CD14-positive monocyte (primary cell): ENCODE results near the gene ITGA5. TPM values are rescaled to one million over a fixed set of nuclear protein-coding genes. Genes with fewer than 3 reads are reported as not detected.

ENCODE experiments used
- DNase-seq, 3 donors: peaks; one replicate each; pipeline ENCODE4 v3.0.0-alpha.2; 2011 to 2022
- H2AFZ ChIP-seq: 2 replicates; pipeline ENCODE4 v1.6.0; 2012; ENCODE audit warnings: mild to moderate bottlenecking, low read depth, low read length, inconsistent platforms; ENCODE audit not compliant: insufficient read depth, poor library complexity, severe bottlenecking
- H3K27ac ChIP-seq, 2 donors: 1 replicate in 1 of 2; 2 replicates in 1 of 2; pipeline ENCODE4 v1.5.1; 2012 to 2013; ENCODE audit warnings: low read length in 2 of 2, control low read depth in 1 of 2, inconsistent platforms in 1 of 2, low read depth in 1 of 2, mild to moderate bottlenecking in 1 of 2
- H3K27me3 ChIP-seq, 2 donors: one replicate each; pipeline versions ENCODE4 v1.6.0 to v1.6.1; 2011 to 2013; ENCODE audit warnings: low read length in 2 of 2; ENCODE audit not compliant: control insufficient read depth in 2 of 2, insufficient read depth in 2 of 2
- H3K36me3 ChIP-seq, 2 donors: replicated peaks in 1 of 2; 1 replicate in 1 of 2; 2 replicates in 1 of 2; pipeline versions ENCODE4 v1.5.1 to v1.6.1; 2012 to 2013; ENCODE audit warnings: low read length in 2 of 2, control low read depth in 1 of 2, inconsistent platforms in 1 of 2, mild to moderate bottlenecking in 1 of 2; ENCODE audit not compliant: insufficient read depth in 2 of 2, control insufficient read depth in 1 of 2
- H3K4me1 ChIP-seq, 2 donors: 1 replicate in 1 of 2; 2 replicates in 1 of 2; pipeline versions ENCODE4 v1.5.1 to v1.6.1; 2012 to 2013; ENCODE audit warnings: low read length in 2 of 2, control low read depth in 1 of 2, inconsistent platforms in 1 of 2, mild to moderate bottlenecking in 1 of 2, moderate library complexity in 1 of 2; ENCODE audit not compliant: insufficient read depth in 2 of 2, control insufficient read depth in 1 of 2
- H3K4me2 ChIP-seq: replicated peaks from 2 replicates; pipeline ENCODE3; 2012; ENCODE audit warnings: low read length, moderate library complexity, mild to moderate bottlenecking; ENCODE audit not compliant: poor library complexity, severe bottlenecking; ENCODE audit errors: extremely low read depth
- H3K4me3 ChIP-seq, 3 experiments: fragments of 200-600 bp in 1 of 3; sonication (generic) in 1 of 3; replicated peaks in 1 of 3; 1 replicate in 2 of 3; 2 replicates in 1 of 3; pipeline ENCODE4 v1.5.1; 2011 to 2013; ENCODE audit warnings: low read length in 3 of 3, mild to moderate bottlenecking in 3 of 3, control low read depth in 2 of 3, low read depth in 2 of 3, inconsistent platforms in 1 of 3, moderate library complexity in 1 of 3
- H3K79me2 ChIP-seq: 2 replicates; pipeline ENCODE4 v1.6.0; 2012; ENCODE audit warnings: mild to moderate bottlenecking, control low read depth, inconsistent platforms, low read length, moderate library complexity; ENCODE audit not compliant: insufficient read depth
- H3K9ac ChIP-seq: 2 replicates; pipeline ENCODE4 v1.6.0; 2017; ENCODE audit warnings: low read length, mild to moderate bottlenecking; ENCODE audit not compliant: insufficient read depth, poor library complexity, severe bottlenecking
- H3K9me3 ChIP-seq, 2 donors: replicated peaks in 1 of 2; 1 replicate in 1 of 2; 2 replicates in 1 of 2; pipeline versions ENCODE4 v1.5.1 to v1.6.1; 2012 to 2013; ENCODE audit warnings: low read length in 2 of 2, control low read depth in 1 of 2; ENCODE audit not compliant: control insufficient read depth in 1 of 2, insufficient read depth in 1 of 2
- H4K20me1 ChIP-seq: 2 replicates; pipeline ENCODE4 v1.6.0; 2012; ENCODE audit warnings: mild to moderate bottlenecking, low read length, control low read depth, moderate library complexity; ENCODE audit not compliant: insufficient read depth
- H3K27ac Mint-ChIP-seq, 7 donors: one replicate each; pipeline ENCODE4 v1.8.0; 2020; ENCODE audit warnings: mild to moderate bottlenecking in 7 of 7, mixed read lengths in 7 of 7, moderate library complexity in 6 of 7, inconsistent platforms in 2 of 7
- H3K27me3 Mint-ChIP-seq, 3 donors: one replicate each; pipeline ENCODE4 v1.8.0; 2021 to 2022; ENCODE audit warnings: low read depth in 3 of 3, mild to moderate bottlenecking in 3 of 3, mixed read lengths in 3 of 3, moderate library complexity in 3 of 3, inconsistent platforms in 1 of 3
- H3K36me3 Mint-ChIP-seq, 2 donors: one replicate each; pipeline ENCODE4 v1.8.0; 2020; ENCODE audit warnings: mixed read lengths in 2 of 2, inconsistent platforms in 1 of 2, mild to moderate bottlenecking in 1 of 2
- H3K4me1 Mint-ChIP-seq: one replicate; pipeline ENCODE4 v1.8.0; 2020; ENCODE audit warnings: mild to moderate bottlenecking, mixed read lengths
- H3K4me3 Mint-ChIP-seq, 2 donors: one replicate each; pipeline ENCODE4 v1.8.0; 2020; ENCODE audit warnings: mild to moderate bottlenecking in 2 of 2, mixed read lengths in 2 of 2, moderate library complexity in 1 of 2
- H3K9me3 Mint-ChIP-seq, 7 donors: one replicate each; pipeline ENCODE4 v1.8.0; 2020 to 2022; ENCODE audit warnings: mixed read lengths in 7 of 7, mild to moderate bottlenecking in 6 of 7, moderate library complexity in 6 of 7, inconsistent platforms in 2 of 7
- WGBS: methylation state at CpG from one replicate; pipeline ENCODE4 v1.1.5; 2013; ENCODE audit warnings: missing lambda C conversion rate; ENCODE audit not compliant: insufficient coverage; 5-methylcytosine and 5-hydroxymethylcytosine counted together
- intact Hi-C, 2 donors: fragments of 100-400 bp; cut with micrococcal nuclease; formaldehyde crosslinking; loops; one replicate each; pipeline versions ENCODE4 v1.15.0 to v1.15.1; 2023
- polyA plus RNA-seq, 3 donors: library from polyadenylated mRNA; depleted of rRNA in 1 of 3; unstranded in 2 of 3; stranded (reverse) in 1 of 3; fragments of 300-500 nt in 2 of 3; fragments of >200 nt in 1 of 3; fragmentation: Illumina TruSeq in 2 of 3; gene quantifications; 1 replicate in 2 of 3; 2 replicates in 1 of 3; pipeline ENCODE4 v1.2.3, GENCODE V29; 2012 to 2021
- TF ChIP-seq, protein P1 (sequence below): fragments of 200-600 bp; IDR thresholded peaks from one replicate; pipeline ENCODE4 v1.8.0; 2022; ENCODE audit warnings: antibody characterized with exemption, mild to moderate bottlenecking

The ITGA5 gene
- polyA plus RNA-seq, 3 donors, result 85.5 to 142 (median 99.4) TPM

DNA sequence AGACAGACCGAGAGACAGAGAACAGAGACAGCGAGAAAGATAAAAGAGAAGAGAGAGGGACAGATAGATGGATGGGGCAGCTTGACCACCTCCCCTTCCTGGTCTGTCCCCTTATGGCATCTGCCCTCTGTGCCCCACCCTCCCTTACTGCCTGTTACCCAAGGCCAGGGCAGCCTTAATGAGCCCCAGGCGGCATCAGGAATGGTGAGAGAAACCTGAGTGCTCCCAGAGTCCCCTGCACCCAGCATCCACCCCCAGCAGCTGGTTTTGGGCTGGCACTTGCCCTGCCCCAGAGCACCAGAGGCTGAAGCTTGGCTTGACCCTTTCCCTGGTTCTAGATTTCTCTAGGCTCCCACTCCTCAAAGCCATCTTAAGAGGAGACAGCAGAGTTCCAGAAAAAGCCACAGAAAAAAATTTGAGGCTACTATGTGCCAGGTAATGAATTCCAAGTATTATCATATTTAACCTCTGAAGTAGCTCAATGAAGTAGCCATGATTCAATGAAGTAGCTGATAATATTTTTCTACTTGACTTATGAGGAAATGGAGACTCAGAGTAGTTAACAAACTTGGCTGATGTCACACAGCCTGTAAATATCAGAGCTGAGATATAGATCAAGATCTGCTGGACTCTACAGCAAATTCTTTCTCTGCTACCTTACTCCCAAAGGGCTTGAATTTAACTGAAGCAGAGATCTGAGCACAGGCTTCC is 32.5 kb downstream of the ITGA5 start:
- Mint-ChIP-seq H3K4me3 (no peak overlapping the region), H3K9me3 (peaks cover 0 to 2% (median 0%) of the 10 kb centered on the region in 7 donors), H3K36me3 (peaks cover 16 to 24% of the 10 kb centered on the region in 2 donors), H3K4me1 (peaks cover 86% of the 10 kb centered on the region), H3K27ac (peak overlapping the region; percentile 100), H3K27me3 (peaks cover 0 to 7% (median 2%) of the 10 kb centered on the region in 3 donors)
- Histone ChIP-seq H4K20me1 (peaks cover 3% of the 10 kb centered on the region), H3K79me2 (peaks cover 35% of the 10 kb centered on the region), H3K27ac (peak overlapping the region; percentile 97 to 99), H3K4me3 (peak overlapping the region in 1 of 3 experiments; percentile 82), H3K9me3 (no peaks in the 10 kb centered on the region), H3K27me3 (no peaks in the 10 kb centered on the region), H2AFZ (no peak overlapping the region), H3K4me1 (peaks cover 96 to 98% of the 10 kb centered on the region in 2 donors), H3K9ac (peak overlapping the region; percentile 94), H3K4me2 (peak overlapping the region; percentile 10), H3K36me3 (peaks cover 2 to 4% of the 10 kb centered on the region in 2 donors)
- intact Hi-C loops, result no loop called here
- 67% methylated on average over 1 of the region's 3 CpGs for WGBS
- DNase-seq, result no peak
- TF ChIP-seq, protein P1, sequence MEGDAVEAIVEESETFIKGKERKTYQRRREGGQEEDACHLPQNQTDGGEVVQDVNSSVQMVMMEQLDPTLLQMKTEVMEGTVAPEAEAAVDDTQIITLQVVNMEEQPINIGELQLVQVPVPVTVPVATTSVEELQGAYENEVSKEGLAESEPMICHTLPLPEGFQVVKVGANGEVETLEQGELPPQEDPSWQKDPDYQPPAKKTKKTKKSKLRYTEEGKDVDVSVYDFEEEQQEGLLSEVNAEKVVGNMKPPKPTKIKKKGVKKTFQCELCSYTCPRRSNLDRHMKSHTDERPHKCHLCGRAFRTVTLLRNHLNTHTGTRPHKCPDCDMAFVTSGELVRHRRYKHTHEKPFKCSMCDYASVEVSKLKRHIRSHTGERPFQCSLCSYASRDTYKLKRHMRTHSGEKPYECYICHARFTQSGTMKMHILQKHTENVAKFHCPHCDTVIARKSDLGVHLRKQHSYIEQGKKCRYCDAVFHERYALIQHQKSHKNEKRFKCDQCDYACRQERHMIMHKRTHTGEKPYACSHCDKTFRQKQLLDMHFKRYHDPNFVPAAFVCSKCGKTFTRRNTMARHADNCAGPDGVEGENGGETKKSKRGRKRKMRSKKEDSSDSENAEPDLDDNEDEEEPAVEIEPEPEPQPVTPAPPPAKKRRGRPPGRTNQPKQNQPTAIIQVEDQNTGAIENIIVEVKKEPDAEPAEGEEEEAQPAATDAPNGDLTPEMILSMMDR, result no peak

DNA sequence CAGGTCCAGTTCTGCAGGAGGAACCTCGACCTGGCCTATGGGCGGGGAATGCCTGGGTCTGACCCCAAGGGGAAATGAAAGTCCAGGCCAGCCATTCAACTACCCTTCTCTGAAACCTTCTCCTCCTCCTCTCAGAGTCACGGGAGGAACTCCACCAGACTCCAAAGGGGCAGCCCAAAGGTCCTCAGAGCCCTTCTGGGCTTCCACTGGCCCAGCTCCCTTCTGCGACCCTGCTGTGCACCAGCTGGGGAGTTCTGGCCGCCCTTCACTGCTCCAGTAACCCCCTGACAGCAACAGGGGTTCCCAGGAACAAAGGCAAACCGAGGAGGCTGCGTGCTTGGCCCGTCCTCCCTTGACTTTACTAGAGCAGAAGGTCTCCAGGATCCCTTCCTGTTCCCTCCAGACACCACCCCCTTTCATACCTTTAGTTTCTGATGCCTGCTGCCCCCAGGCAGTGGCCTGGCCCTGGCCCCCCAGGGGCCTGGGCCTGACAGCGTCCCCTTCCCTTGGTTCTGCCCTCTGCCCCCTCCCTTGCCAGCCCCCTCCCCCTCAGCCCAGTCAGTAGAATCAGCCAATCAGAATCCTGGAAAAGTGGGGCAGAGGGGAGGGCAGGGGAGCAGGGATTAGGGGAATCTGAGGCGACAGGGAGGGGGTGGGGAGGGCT is 33.7 kb downstream of the ITGA5 start:
- Histone ChIP-seq H3K4me2 (peak overlapping the region; percentile 87), H3K9me3 (no peaks in the 10 kb centered on the region), H3K79me2 (peaks cover 47% of the 10 kb centered on the region), H4K20me1 (peaks cover 13% of the 10 kb centered on the region), H3K27me3 (no peaks in the 10 kb centered on the region), H3K4me1 (peaks cover 95 to 98% of the 10 kb centered on the region in 2 donors), H3K4me3 (peak overlapping the region; percentile 75 to 89 (median 82)), H3K27ac (peak overlapping the region; percentile 97 to 99), H3K9ac (peak overlapping the region; percentile 94), H2AFZ (peak overlapping the region; percentile 38), H3K36me3 (peaks cover 7% of the 10 kb centered on the region in 2 donors)
- peaks cover 0 to 2% (median 0%) of the 10 kb centered on the region in 7 donors for H3K9me3 Mint-ChIP-seq
- peaks cover 25 to 36% of the 10 kb centered on the region in 2 donors for H3K36me3 Mint-ChIP-seq
- intact Hi-C loops, result no loop called here
- peaks cover 0 to 7% (median 2%) of the 10 kb centered on the region in 3 donors for H3K27me3 Mint-ChIP-seq
- H3K4me1 Mint-ChIP-seq, result peaks cover 91% of the 10 kb centered on the region
- WGBS, result 26% methylated on average over 9 of the region's 10 CpGs
- TF ChIP-seq, protein P1, result no peak
- H3K27ac Mint-ChIP-seq, result peak overlapping the region; percentile 100
- H3K4me3 Mint-ChIP-seq, result peak overlapping the region; percentile 90 to 96
- peak; percentile 86 to 93 (median 92) for DNase-seq
